Peyer's patch (tissue), 4 donors: ENCODE measurements around the gene TDRD7. TPM values are rescaled to one million over a fixed set of nuclear protein-coding genes. Genes with fewer than 3 reads are reported as not detected.
"Not testable (repeated sequence)": the region's sequence is repeated elsewhere in the genome, so short reads cannot be mapped to it uniquely, and the experiment has no call there.

Experiments
- DNase-seq, 3 donors: peaks; one replicate each; pipeline ENCODE4 v3.0.0-alpha.2; 2017 to 2019
- H3K27ac ChIP-seq, 4 donors: fragments of 200-600 bp; sonication (generic); one replicate each; pipeline ENCODE4 v1.5.1; 2016 to 2019
- H3K27me3 ChIP-seq, 2 donors: fragments of 200-600 bp; sonication (generic); one replicate each; pipeline ENCODE4 v1.5.1; 2019
- H3K36me3 ChIP-seq, 3 donors: fragments of 200-600 bp; sonication (generic); one replicate each; pipeline ENCODE4 v1.5.1; 2016 to 2019
- H3K4me1 ChIP-seq, 4 donors: fragments of 200-600 bp; sonication (generic); one replicate each; pipeline ENCODE4 v1.5.1; 2016 to 2019
- H3K4me3 ChIP-seq, 4 donors: fragments of 200-600 bp; sonication (generic); 1 replicate in 3 of 4; 2 replicates in 1 of 4; pipeline ENCODE4 v1.5.1; 2016 to 2019; ENCODE audit warnings: mild to moderate bottlenecking in 1 of 4
- H3K9me3 ChIP-seq, 4 donors: fragments of 200-600 bp; sonication (generic); one replicate each; pipeline ENCODE4 v1.5.1; 2016 to 2019; ENCODE audit warnings: mild to moderate bottlenecking in 1 of 4
- CTCF ChIP-seq, 6 experiments: fragments of 450-650 bp in 4 of 6; fragments of 200-600 bp in 2 of 6; sonication (generic) in 1 of 6; IDR thresholded peaks; one replicate each; pipeline ENCODE4 v1.5.1; 2017 to 2019; ENCODE audit warnings: antibody characterized with exemption in 6 of 6, mild to moderate bottlenecking in 3 of 6, moderate library complexity in 1 of 6
- POLR2A ChIP-seq, 2 donors: fragments of 450-650 bp; IDR thresholded peaks; one replicate each; pipeline ENCODE4 v1.5.1; 2017; ENCODE audit warnings: antibody characterized with exemption in 2 of 2, mild to moderate bottlenecking in 2 of 2, moderate library complexity in 2 of 2
- total RNA-seq, 4 donors: library from RNA; depleted of rRNA; stranded (reverse); fragments of >200 nt; gene quantifications; one replicate each; pipeline ENCODE4 v1.1.0, GENCODE V29; 2016

Gene TDRD7
- total RNA-seq, 4 donors from 2014 or later, result 11.6 to 28.5 (median 22.5) TPM

DNA sequence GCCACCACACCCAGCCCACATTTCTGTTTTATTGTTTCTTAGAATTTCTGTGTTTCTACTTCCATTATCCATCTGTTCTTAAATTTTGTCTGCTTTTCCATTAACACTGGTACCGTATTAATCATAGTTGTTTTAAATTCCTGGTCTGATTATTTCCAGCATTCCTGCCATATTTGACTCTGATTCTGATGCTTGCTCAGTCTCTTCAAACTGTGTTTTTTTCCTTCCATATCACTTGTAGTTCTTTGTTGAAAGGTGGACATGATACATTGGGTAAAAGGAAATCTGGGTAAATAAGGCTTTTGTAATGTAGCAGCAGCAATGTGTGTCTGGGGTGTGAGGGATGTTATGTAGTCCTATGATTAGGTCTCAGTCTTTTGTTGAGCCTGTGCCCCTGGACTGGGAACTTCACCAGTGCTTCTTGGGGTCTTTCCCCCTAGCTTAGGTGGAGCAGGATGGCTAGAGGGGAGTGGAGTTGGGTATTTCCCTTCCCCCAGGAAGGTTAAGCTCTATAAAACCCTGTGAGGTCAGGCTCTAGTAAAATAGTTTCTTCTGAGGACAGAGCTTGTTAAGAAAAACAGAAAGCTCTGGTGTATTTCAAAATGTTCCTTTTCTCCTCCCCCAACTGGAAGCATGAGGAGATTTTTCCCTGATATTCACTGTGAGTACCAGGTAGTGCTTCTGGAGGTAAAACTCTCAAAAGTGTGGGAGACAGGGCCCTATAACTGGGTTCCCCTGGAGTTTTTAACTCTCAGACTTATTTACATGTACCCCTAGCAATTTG lies 79.5 kb downstream of the TDRD7 start:
- Histone ChIP-seq H3K4me1 (no peaks in the 10 kb centered on the region), H3K9me3 (no peaks in the 10 kb centered on the region), H3K36me3 (peaks cover 0 to 40% (median 2%) of the 10 kb centered on the region in 3 donors), H3K27me3 (no peaks in the 10 kb centered on the region), H3K4me3 (no peak overlapping the region), H3K27ac (no peak overlapping the region)
- no peak for DNase-seq
- TF ChIP-seq CTCF (IDR thresholded peaks at IDR 0.05) (no peak), POLR2A (IDR thresholded peaks at IDR 0.05) (no peak)

GRCh38 chr9:97497558-97498375 lies 85.9 kb downstream of the TDRD7 start:
- Histone ChIP-seq H3K4me1 (peaks cover 0 to 18% (median 4%) of the 10 kb centered on the region in 4 donors), H3K36me3 (peaks cover 0 to 21% (median 5%) of the 10 kb centered on the region in 3 donors)
- H3K27ac ChIP-seq, DNase-seq, H3K4me3 ChIP-seq, H3K9me3 ChIP-seq, H3K27me3 ChIP-seq: not testable (repeated sequence)

DNA sequence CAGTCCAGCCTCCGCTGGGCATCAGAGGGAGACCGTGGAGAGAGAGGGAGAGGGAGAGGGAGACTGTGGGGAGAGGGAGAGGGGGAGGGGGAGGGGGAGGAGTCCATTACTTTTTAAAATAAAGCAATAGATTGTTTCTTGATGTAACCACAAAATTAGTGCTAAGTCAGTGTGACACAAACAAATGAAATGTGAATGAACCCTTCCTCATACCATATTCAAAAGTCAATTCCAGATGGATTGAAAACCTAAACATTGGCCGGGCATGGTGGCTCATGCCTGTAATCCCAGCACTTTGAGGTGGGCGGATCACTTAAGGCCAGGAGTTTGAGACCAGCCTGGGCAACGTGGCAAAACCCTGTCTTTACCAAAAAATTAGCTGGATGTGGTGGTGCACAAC lies 87.0 kb downstream of the TDRD7 start:
- H3K27me3 ChIP-seq, H3K4me3 ChIP-seq, H3K27ac ChIP-seq, H3K9me3 ChIP-seq, DNase-seq: not testable (repeated sequence)
- Histone ChIP-seq H3K4me1 (peaks cover 3 to 21% (median 8%) of the 10 kb centered on the region in 4 donors), H3K36me3 (peaks cover 0 to 18% (median 5%) of the 10 kb centered on the region in 3 donors)

- H3K4me3 ChIP-seq, result no peak overlapping the region
- H3K9me3 ChIP-seq, result peaks cover 0 to 4% (median 0%) of the 10 kb centered on the region in 4 donors
- peaks cover 0 to 17% (median 5%) of the 10 kb centered on the region in 3 donors for H3K36me3 ChIP-seq
- TF ChIP-seq POLR2A (IDR thresholded peaks at IDR 0.05) (no peak), CTCF (IDR thresholded peaks at IDR 0.05) (no peak)
- peaks cover 3 to 21% (median 8%) of the 10 kb centered on the region in 4 donors for H3K4me1 ChIP-seq
- no peak for DNase-seq
- H3K27me3 ChIP-seq, result no peaks in the 10 kb centered on the region
- H3K27ac ChIP-seq, result no peak overlapping the region
Observed at GRCh38 chr9:97500263-97500662, 88.4 kb downstream of the TDRD7 start.

DNA sequence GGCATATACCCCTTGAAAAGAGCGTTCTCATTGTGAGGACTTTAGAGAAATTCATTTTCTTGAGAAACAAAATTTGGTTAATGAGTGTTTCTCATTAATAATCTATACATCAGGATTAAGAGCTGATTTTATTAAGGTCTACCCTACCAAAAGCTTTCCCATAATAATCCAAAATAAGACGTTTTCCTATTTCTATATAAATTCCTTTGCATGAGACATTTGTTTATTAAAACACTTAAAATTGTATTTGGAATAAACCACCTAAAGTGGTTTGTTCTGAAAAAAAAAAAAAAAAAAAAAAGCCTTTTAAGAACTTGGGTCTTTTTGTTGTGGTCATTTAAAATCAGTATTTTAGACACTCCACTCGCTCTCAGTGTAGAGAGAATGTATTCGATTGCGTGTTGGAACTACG lies 88.9 kb downstream of the TDRD7 start:
- Histone ChIP-seq H3K36me3 (peaks cover 0 to 11% (median 5%) of the 10 kb centered on the region in 3 donors), H3K9me3 (peaks cover 0 to 4% (median 0%) of the 10 kb centered on the region in 4 donors), H3K27me3 (no peaks in the 10 kb centered on the region), H3K4me1 (peaks cover 3 to 21% (median 8%) of the 10 kb centered on the region in 4 donors), H3K4me3 (peak overlapping the region; percentile 51 to 79 (median 59)), H3K27ac (no peak overlapping the region)
- TF ChIP-seq CTCF (IDR thresholded peaks at IDR 0.05), result no peak
- no peak for TF ChIP-seq POLR2A (IDR thresholded peaks at IDR 0.05)
- no peak for DNase-seq

DNA sequence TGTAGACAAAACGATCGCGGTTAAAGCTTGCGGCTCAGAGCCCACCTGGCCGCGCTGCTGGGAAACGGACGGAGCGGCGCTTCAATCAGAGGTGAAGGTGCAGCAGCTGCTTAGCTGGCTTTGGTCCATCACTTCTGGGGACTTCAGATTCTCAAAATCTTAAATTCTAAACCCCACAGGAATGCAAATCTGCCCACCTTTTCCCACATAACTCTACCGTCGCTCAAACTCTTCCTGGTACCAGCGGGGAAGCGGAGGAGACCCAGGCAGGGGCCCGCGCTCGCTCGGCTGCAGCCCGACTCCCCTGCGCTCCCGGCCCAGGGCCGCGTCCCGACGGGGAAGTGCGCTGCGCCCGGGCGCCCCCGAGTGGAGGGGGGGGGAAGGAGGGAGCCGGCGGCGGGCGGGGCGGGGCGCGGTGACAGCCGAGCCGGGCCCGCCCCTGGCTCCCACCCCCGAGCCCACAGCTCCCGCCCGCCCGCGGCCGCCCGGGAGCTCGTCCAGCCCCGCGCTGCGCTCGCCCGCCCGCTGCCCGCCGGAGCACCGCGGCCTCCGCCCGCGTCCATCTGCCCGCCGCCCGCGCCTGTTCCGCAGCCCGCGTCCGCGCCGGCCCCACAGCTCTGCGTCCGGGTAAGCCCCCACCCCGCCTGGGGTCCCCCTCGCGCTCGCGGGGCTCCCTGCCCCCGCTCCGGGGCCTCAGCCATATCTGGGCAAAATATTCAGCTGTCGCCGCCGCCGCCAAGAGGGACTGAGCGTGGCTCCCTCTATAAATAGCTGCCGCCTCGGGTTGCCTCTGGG lies 89.5 kb downstream of the TDRD7 start, which contains the start of gene TMOD1:
Gene TMOD1 (plus strand): TSS at position 490 of the 795 bp plus-strand sequence. CDS start 22,523 bp downstream, outside the sequence.
- Histone ChIP-seq H3K4me3 (peak within 1 kb of the TSS; percentile 51 to 79 (median 59)), H3K4me1 (peaks cover 3 to 21% (median 8%) of the 10 kb centered on the region in 4 donors), H3K36me3 (peaks cover 0 to 5% (median 4%) of the 10 kb centered on the region in 3 donors), H3K9me3 (peaks cover 0 to 4% (median 0%) of the 10 kb centered on the region in 4 donors), H3K27ac (peak within 1 kb of the TSS; percentile 25 to 76 (median 41)), H3K27me3 (no peaks in the 10 kb centered on the region)
- DNase-seq, result peak; percentile 27 to 82 (median 74)
- TF ChIP-seq POLR2A (IDR thresholded peaks at IDR 0.05) (no peak), CTCF (IDR thresholded peaks at IDR 0.05) (peak in 1 of 6 experiments; percentile 7)
